OCI-LY3 (cell line): ENCODE results near the gene ASPRV1.

Source experiments
- EZH2phosphoT487 ChIP-seq: fragments of 200-600 bp; shearing (Covaris generic); IDR thresholded peaks from 2 replicates; pipeline ENCODE4 v1.6.1; 2018; ENCODE audit warnings: antibody characterized with exemption, mixed run types, low read depth
- TF ChIP-seq, protein P1 (sequence below): fragments of 200-600, 300-600 bp; sonication (generic); IDR thresholded peaks from 2 replicates; pipeline ENCODE4 v1.5.1; 2014; ENCODE audit warnings: antibody characterized with exemption, low read length, low read depth

- TF ChIP-seq, protein P1, sequence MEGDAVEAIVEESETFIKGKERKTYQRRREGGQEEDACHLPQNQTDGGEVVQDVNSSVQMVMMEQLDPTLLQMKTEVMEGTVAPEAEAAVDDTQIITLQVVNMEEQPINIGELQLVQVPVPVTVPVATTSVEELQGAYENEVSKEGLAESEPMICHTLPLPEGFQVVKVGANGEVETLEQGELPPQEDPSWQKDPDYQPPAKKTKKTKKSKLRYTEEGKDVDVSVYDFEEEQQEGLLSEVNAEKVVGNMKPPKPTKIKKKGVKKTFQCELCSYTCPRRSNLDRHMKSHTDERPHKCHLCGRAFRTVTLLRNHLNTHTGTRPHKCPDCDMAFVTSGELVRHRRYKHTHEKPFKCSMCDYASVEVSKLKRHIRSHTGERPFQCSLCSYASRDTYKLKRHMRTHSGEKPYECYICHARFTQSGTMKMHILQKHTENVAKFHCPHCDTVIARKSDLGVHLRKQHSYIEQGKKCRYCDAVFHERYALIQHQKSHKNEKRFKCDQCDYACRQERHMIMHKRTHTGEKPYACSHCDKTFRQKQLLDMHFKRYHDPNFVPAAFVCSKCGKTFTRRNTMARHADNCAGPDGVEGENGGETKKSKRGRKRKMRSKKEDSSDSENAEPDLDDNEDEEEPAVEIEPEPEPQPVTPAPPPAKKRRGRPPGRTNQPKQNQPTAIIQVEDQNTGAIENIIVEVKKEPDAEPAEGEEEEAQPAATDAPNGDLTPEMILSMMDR, result no peak
- no peak for TF ChIP-seq EZH2phosphoT487
These were observed 46.2 kb downstream of the ASPRV1 start, which contains the start of gene MXD1 for GRCh38 chr2:69914950-69915945.
